ENCODE measurements around the gene AURKB. TPM values are rescaled to one million over a fixed set of nuclear protein-coding genes. Genes with fewer than 3 reads are reported as not detected.

Gene AURKB
- total RNA-seq, 1 experiment from 2014 or later, result 209 TPM

DNA sequence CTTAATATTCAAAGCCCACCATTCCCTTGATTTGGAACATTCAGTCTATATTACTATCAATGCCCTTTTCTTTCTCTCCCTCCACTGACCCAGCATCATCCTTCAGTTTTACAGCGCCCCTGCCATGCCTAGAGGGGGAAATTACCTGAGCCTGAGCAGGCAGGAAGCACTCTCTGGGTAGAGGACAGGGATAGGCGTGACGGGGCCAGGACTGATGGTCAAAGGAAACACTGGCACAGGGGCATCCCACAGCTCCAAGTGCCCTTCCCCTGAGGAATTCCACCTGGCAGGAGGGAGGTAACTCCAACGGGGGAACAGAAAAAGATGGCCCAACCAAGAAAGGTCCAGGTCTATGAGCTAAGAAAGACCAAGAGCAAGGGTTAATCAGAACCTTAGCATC is 27.5 kb upstream of the AURKB start:
- Histone ChIP-seq H3K27ac (ENCODE audit: low read depth, low read length, poor library complexity, severe bottlenecking) (no peak overlapping the region), H3K27me3 (replicated peaks; ENCODE audit: insufficient read depth, low read depth, low read length, poor library complexity) (no peaks in the 10 kb centered on the region)
- CTCF ChIA-PET, result no interaction called here

DNA sequence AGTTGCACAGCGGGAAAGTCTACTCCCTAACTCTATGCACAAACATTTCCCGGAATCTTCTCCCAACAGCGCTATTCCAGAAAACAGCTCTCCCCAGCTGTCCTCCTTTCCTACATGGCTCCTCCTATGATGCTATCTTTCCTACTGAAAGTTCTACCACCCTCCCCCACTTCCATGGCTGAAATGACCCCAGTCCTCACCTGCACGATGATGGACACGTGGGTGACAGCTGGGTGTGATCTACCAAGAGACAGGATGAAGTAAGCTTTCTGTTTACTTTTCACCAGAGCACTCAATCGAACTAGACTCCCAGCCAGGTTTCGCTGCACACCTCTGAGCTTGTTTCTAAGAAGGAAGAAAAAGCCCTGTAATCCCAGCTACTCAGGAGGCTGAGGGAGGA is 26.8 kb upstream of the AURKB start:
- H3K36me3 ChIP-seq (ENCODE audit: insufficient read depth, low read length, poor library complexity, severe bottlenecking), result peaks cover 52% of the 10 kb centered on the region
- ChIA-PET CTCF (no interaction called here), POLR2A (ENCODE audit: low non-redundant PET) (interaction anchor here (0.5 kb wide), 1 partner anchor 10 kb away, joined by 7 read pairs; no protein-coding TSS in a partner anchor)
- no peaks in the 10 kb centered on the region for H3K27me3 ChIP-seq (replicated peaks; ENCODE audit: insufficient read depth, low read depth, low read length, poor library complexity)
- TF ChIP-seq, protein P1, sequence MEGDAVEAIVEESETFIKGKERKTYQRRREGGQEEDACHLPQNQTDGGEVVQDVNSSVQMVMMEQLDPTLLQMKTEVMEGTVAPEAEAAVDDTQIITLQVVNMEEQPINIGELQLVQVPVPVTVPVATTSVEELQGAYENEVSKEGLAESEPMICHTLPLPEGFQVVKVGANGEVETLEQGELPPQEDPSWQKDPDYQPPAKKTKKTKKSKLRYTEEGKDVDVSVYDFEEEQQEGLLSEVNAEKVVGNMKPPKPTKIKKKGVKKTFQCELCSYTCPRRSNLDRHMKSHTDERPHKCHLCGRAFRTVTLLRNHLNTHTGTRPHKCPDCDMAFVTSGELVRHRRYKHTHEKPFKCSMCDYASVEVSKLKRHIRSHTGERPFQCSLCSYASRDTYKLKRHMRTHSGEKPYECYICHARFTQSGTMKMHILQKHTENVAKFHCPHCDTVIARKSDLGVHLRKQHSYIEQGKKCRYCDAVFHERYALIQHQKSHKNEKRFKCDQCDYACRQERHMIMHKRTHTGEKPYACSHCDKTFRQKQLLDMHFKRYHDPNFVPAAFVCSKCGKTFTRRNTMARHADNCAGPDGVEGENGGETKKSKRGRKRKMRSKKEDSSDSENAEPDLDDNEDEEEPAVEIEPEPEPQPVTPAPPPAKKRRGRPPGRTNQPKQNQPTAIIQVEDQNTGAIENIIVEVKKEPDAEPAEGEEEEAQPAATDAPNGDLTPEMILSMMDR (conservative IDR thresholded peaks at IDR 0.05; ENCODE audit: low read depth, low read length), result no peak
- TF ChIP-seq EZH2 (IDR thresholded peaks at IDR 0.05; ENCODE audit: borderline replicate concordance, low read depth, low read length, poor library complexity, severe bottlenecking), result no peak
- no TSS peak for BruUV-seq (replicated peaks)
- intact Hi-C loops (cut with micrococcal nuclease; ENCODE audit: unreplicated experiment), result no loop called here
- no peak overlapping the region for H3K4me3 ChIP-seq (ENCODE audit: low read depth, low read length, poor library complexity, severe bottlenecking)
- DNase-seq (ENCODE audit: low spot score), result no peak
- no peaks in the 10 kb centered on the region for H3K9me3 ChIP-seq (ENCODE audit: low read depth, low read length, poor library complexity, severe bottlenecking)
- no peak overlapping the region for H3K27ac ChIP-seq (ENCODE audit: low read depth, low read length, poor library complexity, severe bottlenecking)
- H3K4me1 ChIP-seq (ENCODE audit: insufficient read depth, low read length, poor library complexity, severe bottlenecking), result no peaks in the 10 kb centered on the region

More for the DNA sequence above, 27.5 kb upstream of the AURKB start:
- BruUV-seq (replicated peaks), result no TSS peak
- no peaks in the 10 kb centered on the region for H3K4me1 ChIP-seq (ENCODE audit: insufficient read depth, low read length, poor library complexity, severe bottlenecking)
- intact Hi-C loops (cut with micrococcal nuclease; ENCODE audit: unreplicated experiment), result no loop called here
- H3K4me3 ChIP-seq (ENCODE audit: low read depth, low read length, poor library complexity, severe bottlenecking), result no peak overlapping the region
- TF ChIP-seq, protein P1 (conservative IDR thresholded peaks at IDR 0.05; ENCODE audit: low read depth, low read length), result no peak
- TF ChIP-seq EZH2 (IDR thresholded peaks at IDR 0.05; ENCODE audit: borderline replicate concordance, low read depth, low read length, poor library complexity, severe bottlenecking), result no peak
- H3K9me3 ChIP-seq (ENCODE audit: low read depth, low read length, poor library complexity, severe bottlenecking), result no peaks in the 10 kb centered on the region
- H3K36me3 ChIP-seq (ENCODE audit: insufficient read depth, low read length, poor library complexity, severe bottlenecking), result peaks cover 48% of the 10 kb centered on the region
- POLR2A ChIA-PET (ENCODE audit: low non-redundant PET), result interaction anchor here (0.5 kb wide), 1 partner anchor 9 kb away, joined by 7 read pairs; no protein-coding TSS in a partner anchor
- no peak for DNase-seq (ENCODE audit: low spot score)

DNA sequence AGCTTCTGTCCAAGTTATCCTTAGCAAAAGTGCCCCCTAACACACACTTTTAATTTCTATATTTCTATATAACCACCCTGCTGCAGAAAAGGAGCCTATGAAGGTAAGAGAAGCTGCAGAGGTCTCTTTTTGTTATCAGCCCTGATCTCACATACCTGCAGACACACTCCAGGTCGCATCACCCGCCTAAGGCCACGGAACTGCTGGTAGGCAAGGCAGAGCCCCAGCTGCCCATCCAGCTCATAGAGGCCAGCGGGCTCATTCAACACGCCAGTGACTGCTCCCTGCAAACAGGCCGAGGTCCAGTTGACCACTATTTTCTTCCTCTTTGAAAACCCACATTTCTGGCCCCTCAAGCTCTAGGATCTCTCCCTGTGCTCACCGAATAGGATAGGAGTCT is 25.3 kb upstream of the AURKB start:
- Histone ChIP-seq H3K9me3 (ENCODE audit: low read depth, low read length, poor library complexity, severe bottlenecking) (no peaks in the 10 kb centered on the region), H3K4me1 (ENCODE audit: insufficient read depth, low read length, poor library complexity, severe bottlenecking) (no peaks in the 10 kb centered on the region), H3K36me3 (ENCODE audit: insufficient read depth, low read length, poor library complexity, severe bottlenecking) (peaks cover 62% of the 10 kb centered on the region), H3K27me3 (replicated peaks; ENCODE audit: insufficient read depth, low read depth, low read length, poor library complexity) (no peaks in the 10 kb centered on the region), H3K27ac (ENCODE audit: low read depth, low read length, poor library complexity, severe bottlenecking) (no peak overlapping the region), H3K4me3 (ENCODE audit: low read depth, low read length, poor library complexity, severe bottlenecking) (no peak overlapping the region)
- ChIA-PET POLR2A (ENCODE audit: low non-redundant PET) (no interaction called here), CTCF (no interaction called here)
- intact Hi-C loops (cut with micrococcal nuclease; ENCODE audit: unreplicated experiment), result no loop called here
- TF ChIP-seq EZH2 (IDR thresholded peaks at IDR 0.05; ENCODE audit: borderline replicate concordance, low read depth, low read length, poor library complexity, severe bottlenecking), result no peak
- TF ChIP-seq, protein P1 (conservative IDR thresholded peaks at IDR 0.05; ENCODE audit: low read depth, low read length), result no peak
- BruUV-seq (replicated peaks), result no TSS peak
- DNase-seq (ENCODE audit: low spot score), result no peak

Measured in A673 (cell line).